A549 (cell line): Measurements from ENCODE around the gene TYRP1.

Experiments
- CTCF ChIP-seq: fragments of >200 bp; sonication (Bioruptor Twin); formaldehyde crosslinking; IDR thresholded peaks from 3 replicates; pipeline ENCODE4 v1.5.1; 2016
- REST ChIP-seq: fragments of 200-600 bp; sonication (generic); IDR thresholded peaks from 2 replicates; pipeline ENCODE4 v1.6.1; 2016; ENCODE audit warnings: antibody characterized with exemption, mild to moderate bottlenecking, moderate library complexity

- TF ChIP-seq CTCF: no peak
- no peak for TF ChIP-seq REST
Observed at GRCh38 chr9:12737871-12738270, 44.7 kb downstream of the TYRP1 start.
